Activated T-helper 1 cell treated with Interleukin-2 at 50 U/mL for 16 hours (primary cell): ENCODE results near the gene STK11.

Experiments used
- DNase-seq: peaks from one replicate; pipeline ENCODE4 v3.0.0-alpha.2; 2020; ENCODE audit warnings: low read depth

STK11 gene

DNA sequence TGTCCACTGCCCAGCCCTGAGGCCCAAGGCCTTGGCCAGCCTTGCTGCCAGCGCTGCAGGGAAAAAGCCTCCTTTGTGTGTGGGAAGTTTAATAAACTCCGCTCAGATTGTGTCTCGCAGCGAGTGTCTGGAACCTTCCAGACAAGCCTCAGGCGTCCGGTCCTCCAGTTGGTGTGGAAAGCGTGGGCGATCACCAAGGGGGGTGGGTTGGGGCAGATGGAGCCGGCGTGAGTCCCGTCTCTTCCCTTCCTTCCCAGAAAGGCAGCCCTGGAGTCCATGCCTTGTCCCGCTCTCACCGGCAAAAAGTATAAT, 4.6 kb downstream of the STK11 start:
- no peak for DNase-seq

DNA sequence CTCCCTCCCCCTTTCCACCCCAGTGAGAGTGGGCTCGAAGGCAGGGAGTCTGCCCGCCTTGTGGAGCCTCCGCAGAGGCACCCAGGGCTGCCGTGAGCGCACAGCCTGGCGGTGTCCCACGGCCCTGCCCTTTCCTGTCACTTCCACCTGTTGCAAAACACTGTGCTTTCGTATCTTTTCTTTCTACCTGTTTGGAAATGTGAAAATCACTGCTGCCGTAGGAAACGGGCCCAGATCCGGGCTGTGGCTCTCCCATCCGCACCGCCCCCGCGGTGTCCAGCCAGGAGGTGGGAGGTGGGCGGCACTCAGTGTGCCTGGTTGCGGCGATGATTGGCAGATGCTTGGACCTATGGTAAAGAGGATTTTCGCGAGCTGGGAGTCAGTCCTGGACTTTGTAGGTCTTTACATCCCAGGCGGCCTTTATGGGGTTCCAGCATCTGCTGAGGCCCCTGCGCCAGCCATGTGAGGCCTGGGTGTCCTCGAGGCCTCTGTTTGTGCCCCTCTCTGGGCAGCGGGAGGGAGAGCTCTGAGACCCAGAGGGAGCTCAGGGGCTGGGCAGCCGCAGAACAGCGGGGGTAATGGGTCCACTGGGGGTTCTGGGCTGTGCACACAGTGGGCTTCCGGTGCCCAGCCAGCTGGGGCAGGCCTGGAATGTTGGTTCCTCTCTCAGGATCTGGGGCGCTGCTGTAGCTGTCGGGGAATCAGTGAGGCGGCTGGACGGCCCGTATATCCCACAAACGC, 6.1 kb downstream of the STK11 start:
- DNase-seq, result no peak

DNA sequence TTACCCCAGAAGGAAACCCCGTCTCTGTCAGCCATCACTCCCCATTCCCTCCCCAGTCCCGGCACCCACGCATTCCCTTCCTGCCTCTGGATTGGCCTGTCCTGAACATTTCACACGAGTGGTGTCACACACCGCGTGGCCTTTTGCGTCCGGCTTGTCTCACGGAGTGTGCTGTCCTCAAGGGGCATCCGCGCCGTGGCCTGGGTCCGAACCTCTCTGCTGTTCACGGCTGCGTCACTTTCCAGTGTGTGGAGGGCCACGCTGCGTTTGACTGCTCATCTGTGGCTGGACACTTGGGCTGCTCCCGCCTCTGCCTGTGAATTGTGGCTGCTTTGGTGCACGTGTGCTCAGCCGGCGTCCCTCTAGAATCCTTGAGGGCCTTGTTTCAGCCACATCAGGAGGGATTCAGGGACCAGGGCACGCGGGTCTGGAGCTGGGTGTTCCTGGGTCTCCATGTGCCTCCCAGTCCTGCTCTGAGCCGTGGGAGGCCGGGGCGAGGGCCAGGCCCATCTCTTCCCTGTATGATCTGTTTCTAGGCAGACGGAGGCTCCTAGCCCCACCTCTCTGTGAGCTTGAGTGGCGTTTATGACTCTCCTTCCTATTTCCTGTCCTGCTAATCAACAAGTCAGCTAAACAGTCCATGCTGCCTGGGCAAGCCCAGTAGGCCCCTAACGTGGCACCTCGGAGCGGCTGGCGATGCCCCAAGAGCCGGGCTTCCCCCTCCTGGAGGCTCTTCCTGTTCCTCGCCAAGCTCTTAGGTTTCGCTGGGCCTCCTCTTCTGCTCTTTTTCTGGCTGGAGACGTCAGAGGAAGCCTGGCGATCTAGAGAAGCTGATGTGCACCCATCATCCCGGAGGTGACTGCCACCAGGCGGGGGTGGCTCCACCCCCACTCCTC, 8.1 kb downstream of the STK11 start:
- peak; percentile 33 for DNase-seq

DNA sequence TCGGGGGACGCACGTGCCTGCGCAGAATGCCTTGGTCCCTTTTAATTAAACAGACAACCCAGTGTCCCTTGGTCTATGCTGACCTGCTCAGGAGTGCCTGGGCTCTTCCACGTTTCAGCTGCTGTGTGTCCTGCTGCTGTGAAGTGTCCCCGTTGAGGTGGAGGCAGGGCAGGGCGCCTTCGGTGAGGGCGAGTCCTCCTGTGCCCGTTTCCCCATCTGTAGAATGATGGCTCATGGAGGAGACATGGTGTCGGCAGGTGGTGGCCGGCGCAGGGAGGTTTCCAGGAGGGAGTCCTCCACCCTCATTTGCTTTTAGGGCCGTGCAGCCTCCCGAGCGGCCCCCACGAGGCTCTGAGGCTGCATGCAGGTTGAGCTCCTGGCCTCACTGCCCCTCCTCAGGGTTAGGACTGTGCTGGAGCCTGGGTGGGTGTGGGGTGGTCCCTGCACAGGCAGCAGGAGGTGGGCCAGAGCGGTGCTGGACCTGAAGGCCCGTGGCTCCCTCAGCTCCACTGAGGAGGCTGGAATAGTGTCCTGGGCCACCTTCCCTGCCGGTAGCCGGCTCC, 8.8 kb downstream of the STK11 start:
- DNase-seq, result no peak

DNA sequence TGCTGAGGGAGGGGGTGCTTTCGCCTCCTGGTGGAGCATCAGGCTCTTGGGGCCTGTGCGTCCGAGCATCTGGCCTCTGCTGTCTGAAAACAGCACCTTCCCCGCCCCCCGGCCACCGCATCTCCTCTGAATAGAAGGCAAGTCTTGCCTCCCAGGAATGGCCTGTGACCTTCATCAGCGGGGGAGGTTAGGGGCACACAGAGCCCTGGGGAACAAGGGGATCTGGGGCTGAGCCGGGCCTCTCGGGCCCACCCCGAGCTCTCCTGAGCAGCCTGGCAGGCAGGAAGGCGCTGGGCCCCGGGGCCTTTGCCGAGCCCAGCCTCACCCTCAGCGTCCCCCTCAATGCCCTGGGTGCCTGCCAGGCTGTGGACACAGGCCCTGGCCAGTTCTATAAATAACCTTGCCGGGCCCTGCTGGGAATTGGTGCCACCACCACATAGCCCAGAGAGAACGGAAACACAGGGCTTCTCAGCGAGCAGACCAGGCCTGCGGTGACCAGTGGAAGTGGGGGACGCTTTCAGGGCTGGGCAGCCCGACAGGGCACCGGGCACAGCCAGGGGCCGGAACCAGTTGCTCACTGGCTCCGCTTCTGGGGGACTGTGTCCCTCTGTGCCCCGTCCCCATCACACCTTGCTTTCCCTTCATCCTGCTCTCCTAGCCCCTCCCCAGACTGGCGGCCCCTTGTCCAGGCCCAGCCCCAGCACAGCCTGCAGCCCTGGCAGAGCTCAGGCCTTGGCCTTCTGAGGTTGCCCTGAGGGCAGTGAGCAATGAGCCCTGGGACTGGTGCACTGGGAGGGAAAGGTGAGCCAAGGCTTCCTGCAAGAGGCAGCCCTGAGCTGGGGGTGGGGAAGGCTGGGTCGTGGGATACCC, 9.5 kb downstream of the STK11 start:
- no peak for DNase-seq

DNA sequence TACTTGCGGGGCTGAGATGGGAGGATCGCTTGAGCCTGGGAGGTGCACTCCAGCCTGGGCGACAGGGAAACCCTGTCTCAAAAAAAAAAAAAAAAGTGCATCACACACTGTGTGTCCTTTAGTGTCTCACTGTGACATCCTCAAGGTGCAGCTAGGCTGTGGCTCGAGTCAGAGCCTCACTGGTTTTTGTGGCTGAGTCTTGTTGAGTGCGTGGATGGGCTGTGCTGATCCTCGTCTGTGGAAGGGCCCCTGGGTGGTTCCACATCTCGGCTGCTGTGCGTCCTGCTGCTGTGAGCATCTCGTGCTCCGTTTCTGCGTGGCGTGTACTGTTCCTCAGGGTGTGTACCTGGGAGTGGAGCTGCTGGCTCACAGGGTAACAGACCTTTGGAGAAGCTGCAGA, 11.2 kb downstream of the STK11 start:
- no peak for DNase-seq

DNA sequence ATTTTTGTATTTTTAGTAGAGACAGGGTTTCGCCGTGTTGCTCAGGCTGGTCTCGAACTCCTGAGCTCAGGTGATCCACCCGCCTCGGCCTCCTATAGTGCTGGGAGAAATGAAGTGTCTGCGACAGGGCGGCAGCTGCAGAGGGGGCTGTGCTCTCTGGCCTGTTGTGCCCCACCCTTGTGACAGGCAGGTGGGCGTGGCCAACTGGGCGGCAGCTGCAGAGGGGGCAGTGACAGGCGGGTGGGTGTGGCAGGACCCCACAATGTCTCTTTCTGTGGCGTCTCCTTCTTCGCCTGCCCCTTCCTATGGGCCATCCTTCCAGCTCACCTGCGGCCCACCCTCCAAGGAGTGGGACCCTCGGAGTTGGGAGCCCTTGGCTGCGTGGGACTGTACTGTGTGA, 11.8 kb downstream of the STK11 start:
- DNase-seq, result no peak

DNA sequence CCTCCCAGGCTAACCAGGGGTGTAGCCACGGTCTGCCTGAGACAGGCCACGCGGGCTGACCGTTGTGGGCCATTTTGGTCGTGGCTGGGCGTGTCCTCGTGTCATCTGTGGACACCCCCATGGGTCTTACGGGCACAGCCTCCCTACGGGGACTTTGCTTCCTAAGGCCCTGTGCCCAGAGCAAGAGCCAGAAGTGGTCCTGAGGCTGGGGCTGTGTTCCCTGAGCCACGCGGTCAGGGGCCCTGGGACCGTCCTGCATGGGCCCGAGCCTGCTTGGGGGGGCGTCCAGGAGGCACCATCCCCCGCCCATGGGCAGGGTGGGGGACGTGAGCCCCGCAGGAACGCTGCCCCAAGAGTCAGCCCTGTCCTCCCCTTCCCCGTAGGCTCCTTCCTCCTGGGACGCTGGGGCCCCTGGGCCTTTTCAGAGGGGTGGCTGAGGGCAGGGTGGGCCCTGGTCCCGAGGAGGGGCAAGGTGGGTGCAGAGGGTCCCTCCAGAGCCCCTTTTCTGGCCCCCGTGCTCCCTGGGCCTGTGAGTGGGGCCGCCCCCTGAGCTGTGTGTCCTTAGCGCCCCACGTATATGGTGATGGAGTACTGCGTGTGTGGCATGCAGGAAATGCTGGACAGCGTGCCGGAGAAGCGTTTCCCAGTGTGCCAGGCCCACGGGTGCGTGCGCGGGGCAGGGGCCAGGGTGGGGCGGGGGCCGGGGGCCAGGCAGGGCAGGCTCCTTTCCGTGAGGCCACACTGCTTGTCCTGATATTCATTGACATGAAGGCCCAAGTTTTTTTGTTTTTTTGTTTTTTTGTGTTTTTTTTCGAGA, 13.4 kb downstream of the STK11 start:
- DNase-seq, result no peak

DNA sequence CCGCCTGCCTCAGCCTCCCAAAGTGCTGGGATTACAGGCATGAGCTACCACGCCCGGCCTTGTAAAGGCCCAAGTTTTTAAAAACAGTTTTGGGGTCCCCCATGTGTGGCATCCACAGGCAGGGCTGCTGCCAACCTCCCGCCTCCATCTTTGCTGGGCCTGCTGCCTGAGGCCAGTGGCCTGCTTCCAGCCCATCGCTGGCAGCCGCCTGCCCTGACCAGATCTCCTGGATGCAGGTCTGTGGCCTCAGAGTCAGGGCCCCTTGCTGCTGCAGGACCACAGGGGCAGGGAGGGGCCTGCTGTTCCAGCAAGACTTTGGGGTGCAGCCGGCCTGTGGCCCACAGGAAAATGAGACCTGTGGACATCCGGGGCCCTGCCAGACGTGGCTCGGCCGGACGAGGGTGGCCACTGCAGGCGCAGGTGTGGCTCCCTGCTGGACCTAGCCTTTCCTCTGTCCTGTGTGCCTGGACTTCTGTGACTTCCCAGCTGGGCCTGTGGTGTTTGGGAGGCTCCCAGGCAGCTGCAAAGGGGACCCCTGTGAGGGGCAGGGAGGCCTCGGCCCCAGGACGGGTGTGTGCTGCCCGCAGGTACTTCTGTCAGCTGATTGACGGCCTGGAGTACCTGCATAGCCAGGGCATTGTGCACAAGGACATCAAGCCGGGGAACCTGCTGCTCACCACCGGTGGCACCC, 14.4 kb downstream of the STK11 start:
- no peak for DNase-seq

DNA sequence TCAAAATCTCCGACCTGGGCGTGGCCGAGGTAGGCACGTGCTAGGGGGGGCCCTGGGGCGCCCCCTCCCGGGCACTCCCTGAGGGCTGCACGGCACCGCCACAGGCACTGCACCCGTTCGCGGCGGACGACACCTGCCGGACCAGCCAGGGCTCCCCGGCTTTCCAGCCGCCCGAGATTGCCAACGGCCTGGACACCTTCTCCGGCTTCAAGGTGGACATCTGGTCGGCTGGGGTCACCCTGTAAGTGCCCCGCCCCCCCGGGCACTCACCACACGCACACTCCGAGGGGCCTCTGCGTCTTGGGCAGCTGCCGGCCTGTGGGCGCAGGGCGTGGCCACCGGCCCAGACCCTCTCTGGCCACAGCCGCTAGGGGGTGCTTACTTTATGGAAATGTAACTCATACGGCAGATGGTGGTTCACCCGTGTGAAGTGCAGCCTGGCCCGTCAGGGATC, 14.9 kb downstream of the STK11 start:
- no peak for DNase-seq

DNA sequence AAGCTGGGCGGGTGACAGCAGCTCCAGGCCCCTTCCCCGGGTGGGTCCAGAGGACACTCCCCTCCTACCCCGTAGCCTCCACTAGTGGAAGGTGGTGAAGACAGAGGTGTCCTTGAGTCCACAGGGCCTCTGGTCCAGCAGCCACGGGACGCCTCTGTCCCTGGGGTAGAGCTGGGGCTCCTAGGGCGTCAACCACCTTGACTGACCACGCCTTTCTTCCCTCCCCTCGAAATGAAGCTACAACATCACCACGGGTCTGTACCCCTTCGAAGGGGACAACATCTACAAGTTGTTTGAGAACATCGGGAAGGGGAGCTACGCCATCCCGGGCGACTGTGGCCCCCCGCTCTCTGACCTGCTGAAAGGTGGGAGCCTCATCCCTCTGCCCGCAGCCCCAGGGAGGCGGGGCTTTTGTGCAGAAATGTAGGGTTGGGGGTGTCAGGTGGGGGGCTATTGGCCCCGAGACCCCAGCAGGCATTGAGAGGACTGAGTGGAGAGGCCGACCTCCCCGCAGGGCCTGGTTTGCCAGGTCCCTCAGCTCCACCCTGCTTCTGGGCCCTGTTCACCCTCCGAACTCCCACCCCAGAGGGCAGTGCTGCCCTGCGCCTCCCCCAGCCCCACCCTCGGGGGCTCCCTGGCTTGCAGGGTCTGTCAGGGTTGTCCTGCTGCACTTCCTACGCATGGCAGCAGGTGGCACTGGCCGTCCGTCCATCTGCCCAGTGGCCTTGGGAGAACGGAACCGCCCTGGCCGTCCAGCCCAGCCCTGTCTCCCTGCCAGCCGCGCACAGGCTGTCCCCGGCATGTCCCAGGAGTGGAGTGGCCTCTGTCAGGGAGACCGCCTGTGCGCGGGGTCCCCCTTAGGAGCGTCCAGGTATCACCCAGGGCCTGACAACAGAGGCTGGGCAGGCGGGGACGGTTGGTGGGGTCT, 15.7 kb downstream of the STK11 start:
- DNase-seq, result no peak

DNA sequence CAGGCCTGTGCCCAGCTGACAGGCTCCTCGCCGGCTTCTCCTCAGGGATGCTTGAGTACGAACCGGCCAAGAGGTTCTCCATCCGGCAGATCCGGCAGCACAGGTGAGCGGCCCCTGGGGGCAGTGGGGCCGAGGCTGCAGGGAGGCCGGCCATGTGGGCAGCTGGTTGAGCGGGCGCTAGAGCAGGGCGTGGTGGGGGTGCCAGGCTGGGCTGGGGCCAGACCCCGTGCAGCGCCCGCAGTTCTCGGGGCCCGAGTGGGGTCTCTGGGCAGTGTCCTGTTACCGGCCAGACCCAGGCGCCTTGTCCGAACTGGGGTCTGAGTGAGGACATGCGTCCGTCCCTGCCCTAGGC, 16.3 kb downstream of the STK11 start:
- no peak for DNase-seq

DNA sequence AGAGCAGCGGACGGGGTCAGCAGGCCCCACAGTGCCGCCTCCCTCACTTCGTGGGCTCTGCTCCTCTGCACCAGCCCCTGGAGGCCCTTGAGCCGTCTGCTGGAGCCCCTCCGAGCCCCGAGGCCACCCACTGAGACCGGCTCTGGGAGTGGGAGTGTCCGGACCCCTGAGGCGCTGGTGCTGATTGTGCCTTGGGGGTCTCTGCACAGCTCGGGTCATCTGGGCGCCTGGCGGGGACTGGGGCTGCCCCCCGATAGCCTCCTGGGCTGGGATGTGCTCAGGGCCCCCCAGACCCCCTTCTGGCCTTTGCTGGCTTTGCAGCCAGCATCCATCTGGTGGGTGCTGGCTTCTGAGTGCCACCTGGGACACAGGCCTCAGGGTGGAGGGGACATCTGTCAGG, 16.8 kb downstream of the STK11 start:
- DNase-seq, result no peak

DNA sequence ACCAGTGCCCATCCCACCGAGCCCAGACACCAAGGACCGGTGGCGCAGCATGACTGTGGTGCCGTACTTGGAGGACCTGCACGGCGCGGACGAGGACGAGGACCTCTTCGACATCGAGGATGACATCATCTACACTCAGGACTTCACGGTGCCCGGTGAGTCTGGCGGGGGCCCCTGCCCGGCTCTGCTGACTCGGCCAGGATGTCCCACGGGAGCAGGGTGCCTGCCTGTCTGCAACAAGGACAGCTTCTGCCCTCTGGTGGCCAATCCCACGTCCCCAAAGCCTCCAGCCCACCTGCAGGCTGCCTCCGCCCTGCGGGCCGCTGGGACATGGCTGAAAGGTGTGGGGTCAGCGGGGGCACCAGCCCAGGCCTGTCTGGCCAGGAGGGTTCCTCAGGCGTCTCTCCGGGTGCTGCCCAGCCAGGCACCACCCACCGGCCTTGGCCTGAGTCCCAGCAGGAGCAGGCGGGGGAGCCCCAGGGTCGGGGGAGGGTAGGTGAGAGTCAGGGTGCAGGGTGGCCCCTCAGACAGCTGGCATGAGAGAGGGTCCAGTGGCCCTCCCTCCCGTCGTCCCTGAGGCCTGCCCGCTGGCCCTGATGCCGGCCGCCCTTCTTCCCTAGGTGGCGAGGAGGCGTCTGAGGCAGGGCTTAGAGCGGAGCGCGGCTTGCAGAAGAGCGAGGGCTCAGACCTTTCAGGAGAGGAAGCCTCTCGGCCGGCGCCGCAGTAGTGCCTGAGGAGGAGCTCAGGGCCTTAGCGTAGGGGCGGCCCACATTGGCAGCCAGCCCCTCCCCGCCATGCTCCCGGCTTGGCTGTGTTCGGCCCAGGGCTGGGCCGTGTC, 17.7 kb downstream of the STK11 start:
- DNase-seq, result no peak

DNA sequence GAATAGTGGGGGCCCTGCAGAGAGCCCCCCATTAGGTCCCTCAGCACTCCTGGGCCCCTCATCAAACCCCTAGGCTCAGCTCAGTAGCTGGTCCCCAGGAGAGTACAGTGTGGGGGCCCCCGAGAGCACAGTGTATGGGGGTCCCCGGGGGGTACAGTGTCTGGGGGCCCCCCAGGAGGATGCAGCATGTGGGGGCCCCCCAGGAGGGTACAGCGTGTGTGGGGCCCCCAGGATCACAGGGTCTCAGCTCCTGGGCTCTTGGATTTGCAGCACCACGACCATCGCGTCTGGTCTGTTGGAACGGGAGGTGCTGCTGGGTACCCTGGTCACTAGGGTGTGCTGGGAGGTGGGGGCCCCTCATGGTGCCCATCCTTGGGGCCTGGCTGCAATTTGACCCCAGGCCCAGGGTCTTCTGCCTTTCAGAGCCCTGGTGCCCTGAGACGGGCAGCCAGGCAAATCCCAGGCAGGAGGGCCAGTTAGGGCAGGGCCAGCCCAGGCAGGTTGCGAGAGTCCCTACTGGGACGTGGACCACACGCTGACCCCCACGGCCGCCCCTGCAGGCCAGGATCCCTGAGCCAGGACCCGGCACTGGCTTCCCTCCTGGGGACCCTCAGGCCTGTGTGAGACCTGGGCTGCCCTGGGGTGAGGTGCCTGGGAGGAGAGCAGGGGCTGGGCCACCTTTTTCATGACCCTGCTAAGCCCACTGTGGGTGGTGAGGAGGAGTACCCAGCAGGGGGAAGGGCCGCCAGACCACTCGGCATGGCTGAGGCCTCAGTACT, 18.7 kb downstream of the STK11 start:
- no peak for DNase-seq

DNA sequence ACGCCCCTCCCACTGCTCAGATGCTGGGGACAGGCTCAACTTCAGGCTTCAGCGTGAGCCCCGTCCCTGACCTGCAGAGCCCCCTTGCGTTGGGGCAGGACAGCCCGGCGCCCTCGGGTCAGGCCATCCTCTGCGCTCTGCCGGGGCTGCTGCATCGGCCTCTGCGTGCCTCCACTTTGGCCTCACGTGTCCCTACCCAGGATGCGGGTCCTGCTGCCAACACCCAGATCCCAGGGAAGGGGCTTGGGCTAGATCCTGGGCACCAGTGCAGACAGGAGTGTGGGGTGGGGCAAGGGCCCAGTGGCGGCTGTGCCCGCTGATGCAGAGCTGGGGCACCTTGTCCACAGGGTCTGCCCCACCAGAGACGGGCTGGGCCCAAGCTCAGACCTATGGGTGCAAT, 19.3 kb downstream of the STK11 start:
- no peak for DNase-seq

DNA sequence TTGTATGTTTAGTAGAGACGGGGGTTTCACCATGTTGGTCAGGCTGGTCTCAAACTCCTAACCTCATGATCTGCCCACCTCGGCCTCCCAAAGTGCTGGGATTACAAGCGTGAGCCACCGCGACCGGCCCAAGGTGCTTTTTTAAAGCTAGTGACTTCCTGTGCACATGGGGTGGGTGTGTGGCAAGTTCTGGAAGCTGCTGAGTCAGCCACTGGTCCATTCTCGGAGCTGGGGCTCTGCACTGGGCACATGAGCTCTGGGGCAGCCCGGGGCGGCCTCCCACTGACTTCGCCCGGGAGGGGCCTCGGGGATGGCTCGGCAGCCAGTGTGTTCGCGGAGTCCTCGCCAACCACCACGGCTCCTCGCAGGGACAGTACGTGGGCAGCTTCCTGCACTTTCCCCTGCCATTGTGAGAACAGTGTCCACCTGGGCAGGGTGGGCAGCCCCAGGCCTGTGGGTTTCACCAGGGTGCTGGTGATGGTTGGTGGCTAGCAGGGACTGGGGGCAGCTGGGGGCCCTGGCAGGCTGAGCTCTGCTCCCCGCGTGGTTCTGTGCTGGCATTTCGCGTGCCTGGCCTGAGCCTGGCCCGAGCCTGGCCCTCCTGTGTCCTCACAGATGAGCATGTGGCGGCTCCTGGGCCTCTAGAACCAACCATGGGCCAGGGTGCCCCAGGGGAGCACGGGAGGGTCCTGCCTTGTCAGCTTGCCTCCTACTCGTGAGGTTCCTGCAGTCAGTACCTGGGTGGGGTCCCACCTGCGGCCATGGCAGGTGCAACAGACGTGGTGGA, 20.1 kb downstream of the STK11 start:
- no peak for DNase-seq
